Thoracic aorta (tissue), 2 donors: ENCODE results near the gene EIF3I. TPM values are rescaled to one million over a fixed set of nuclear protein-coding genes. Genes with fewer than 3 reads are reported as not detected.
"Not testable (repeated sequence)": the region's sequence is repeated elsewhere in the genome, so short reads cannot be mapped to it uniquely, and the experiment has no call there.

Experiments
- ATAC-seq: fragments of 150-250 bp; one replicate; pipeline ENCODE4 v1.8.0; 2017; ENCODE audit warnings: low read depth; ENCODE audit not compliant: insufficient number of reproducible peaks, low FRiP score
- DNase-seq: peaks from one replicate; pipeline ENCODE4 v3.0.0-alpha.2; 2020; ENCODE audit warnings: low spot score
- H3K27ac ChIP-seq, 2 donors: fragments of 200-600 bp; sonication (generic); 1 replicate in 1 of 2; 2 replicates in 1 of 2; pipeline ENCODE4 v1.5.1; 2016; ENCODE audit warnings: mild to moderate bottlenecking in 2 of 2, moderate library complexity in 2 of 2
- H3K27me3 ChIP-seq: fragments of 200-600 bp; sonication (generic); replicated peaks from 2 replicates; pipeline ENCODE4 v1.6.0; 2016; ENCODE audit warnings: mild to moderate bottlenecking; ENCODE audit not compliant: insufficient read depth
- H3K36me3 ChIP-seq: fragments of 200-600 bp; sonication (generic); one replicate; pipeline ENCODE4 v1.5.1; 2016
- H3K4me1 ChIP-seq, 2 donors: fragments of 200-600 bp; sonication (generic); 1 replicate in 1 of 2; 2 replicates in 1 of 2; pipeline versions ENCODE4 v1.5.1 to v1.6.0; 2016; ENCODE audit warnings: low read depth in 2 of 2, mild to moderate bottlenecking in 1 of 2; ENCODE audit not compliant: control insufficient read depth in 1 of 2
- H3K4me3 ChIP-seq: fragments of 200-600 bp; sonication (generic); 2 replicates; pipeline ENCODE4 v1.5.1; 2016; ENCODE audit warnings: mild to moderate bottlenecking
- H3K9me3 ChIP-seq: fragments of 200-600 bp; sonication (generic); 2 replicates; pipeline ENCODE4 v1.5.1; 2016
- total RNA-seq, 2 donors: library from RNA; depleted of rRNA; stranded (reverse); fragments of >200 nt; gene quantifications; one replicate each; pipeline versions ENCODE4 v1.1.0 to v1.2.3, GENCODE V29; 2016
- TF ChIP-seq, protein P1 (sequence below): fragments of 200-600 bp; sonication (generic); IDR thresholded peaks from one replicate; pipeline ENCODE4 v1.5.1; 2019; ENCODE audit warnings: antibody characterized with exemption

The EIF3I gene
- total RNA-seq, 2 donors from 2014 or later, result 105 to 114 TPM

DNA sequence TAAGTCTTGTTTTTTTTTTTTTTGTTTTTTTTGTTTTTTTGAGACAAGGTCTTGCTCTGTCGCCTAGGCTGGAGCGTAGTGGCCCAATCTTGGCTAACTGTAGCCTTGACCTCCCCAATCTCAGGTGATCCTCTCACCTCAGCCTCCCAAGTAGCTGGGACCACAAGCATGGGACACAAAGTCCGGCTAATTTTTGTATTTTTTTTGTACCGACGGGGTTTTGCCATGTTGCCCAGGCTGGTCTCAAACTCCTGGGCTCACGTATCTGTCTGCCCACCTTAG lies 35.0 kb downstream of the EIF3I start:
- ATAC-seq (no peak), DNase-seq (no peak)
- Histone ChIP-seq H3K36me3 (no peaks in the 10 kb centered on the region), H3K27me3 (no peaks in the 10 kb centered on the region), H3K9me3 (no peaks in the 10 kb centered on the region), H3K4me3 (no peak overlapping the region), H3K4me1 (no peaks in the 10 kb centered on the region), H3K27ac (no peak overlapping the region)
- TF ChIP-seq, protein P1, sequence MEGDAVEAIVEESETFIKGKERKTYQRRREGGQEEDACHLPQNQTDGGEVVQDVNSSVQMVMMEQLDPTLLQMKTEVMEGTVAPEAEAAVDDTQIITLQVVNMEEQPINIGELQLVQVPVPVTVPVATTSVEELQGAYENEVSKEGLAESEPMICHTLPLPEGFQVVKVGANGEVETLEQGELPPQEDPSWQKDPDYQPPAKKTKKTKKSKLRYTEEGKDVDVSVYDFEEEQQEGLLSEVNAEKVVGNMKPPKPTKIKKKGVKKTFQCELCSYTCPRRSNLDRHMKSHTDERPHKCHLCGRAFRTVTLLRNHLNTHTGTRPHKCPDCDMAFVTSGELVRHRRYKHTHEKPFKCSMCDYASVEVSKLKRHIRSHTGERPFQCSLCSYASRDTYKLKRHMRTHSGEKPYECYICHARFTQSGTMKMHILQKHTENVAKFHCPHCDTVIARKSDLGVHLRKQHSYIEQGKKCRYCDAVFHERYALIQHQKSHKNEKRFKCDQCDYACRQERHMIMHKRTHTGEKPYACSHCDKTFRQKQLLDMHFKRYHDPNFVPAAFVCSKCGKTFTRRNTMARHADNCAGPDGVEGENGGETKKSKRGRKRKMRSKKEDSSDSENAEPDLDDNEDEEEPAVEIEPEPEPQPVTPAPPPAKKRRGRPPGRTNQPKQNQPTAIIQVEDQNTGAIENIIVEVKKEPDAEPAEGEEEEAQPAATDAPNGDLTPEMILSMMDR, result no peak

DNA sequence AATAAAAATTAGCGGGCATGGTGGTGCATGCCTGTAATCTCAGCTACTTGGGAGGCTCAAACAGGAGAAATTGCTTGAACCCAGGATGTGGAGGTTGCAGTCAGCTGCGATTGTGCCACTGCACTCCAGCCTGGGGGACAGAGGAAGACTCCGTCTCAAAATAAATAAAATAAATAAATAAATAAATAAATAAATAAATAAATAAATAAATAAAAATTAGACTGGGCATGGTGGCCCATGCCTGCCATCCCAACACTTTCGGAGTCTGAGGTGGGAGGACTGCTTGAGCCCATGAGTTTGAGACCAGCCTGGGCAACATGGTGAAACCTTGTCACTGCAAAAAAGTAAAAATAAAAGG lies 41.0 kb downstream of the EIF3I start:
- not testable (repeated sequence) for H3K4me3 ChIP-seq, H3K9me3 ChIP-seq, H3K36me3 ChIP-seq, H3K27ac ChIP-seq, ATAC-seq, DNase-seq, H3K4me1 ChIP-seq, H3K27me3 ChIP-seq

DNA sequence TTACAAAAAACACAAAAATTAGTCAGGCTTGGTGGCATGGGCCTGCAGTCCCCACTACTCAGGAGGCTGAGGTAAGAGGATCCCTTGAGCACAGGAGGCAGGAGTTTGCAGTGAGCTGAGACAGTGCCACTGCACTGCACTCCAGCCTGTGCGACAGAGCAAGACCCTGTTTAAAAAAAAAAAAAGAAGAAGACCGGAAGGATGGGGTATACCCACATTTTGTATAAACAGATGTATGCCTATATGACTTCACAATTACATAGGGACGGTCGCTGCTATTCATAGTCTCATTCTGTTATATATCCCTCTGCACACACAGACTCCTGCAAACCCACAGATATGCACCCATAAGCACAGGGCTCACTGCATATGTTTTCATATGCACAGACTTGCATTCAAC lies 41.5 kb downstream of the EIF3I start:
- Histone ChIP-seq H3K36me3 (no peaks in the 10 kb centered on the region), H3K4me1 (peaks cover 0 to 5% of the 10 kb centered on the region in 2 donors), H3K27me3 (no peaks in the 10 kb centered on the region), H3K9me3 (no peaks in the 10 kb centered on the region), H3K4me3 (no peak overlapping the region), H3K27ac (no peak overlapping the region)
- DNase-seq, result no peak
- TF ChIP-seq, protein P1, result no peak
- no peak for ATAC-seq

DNA sequence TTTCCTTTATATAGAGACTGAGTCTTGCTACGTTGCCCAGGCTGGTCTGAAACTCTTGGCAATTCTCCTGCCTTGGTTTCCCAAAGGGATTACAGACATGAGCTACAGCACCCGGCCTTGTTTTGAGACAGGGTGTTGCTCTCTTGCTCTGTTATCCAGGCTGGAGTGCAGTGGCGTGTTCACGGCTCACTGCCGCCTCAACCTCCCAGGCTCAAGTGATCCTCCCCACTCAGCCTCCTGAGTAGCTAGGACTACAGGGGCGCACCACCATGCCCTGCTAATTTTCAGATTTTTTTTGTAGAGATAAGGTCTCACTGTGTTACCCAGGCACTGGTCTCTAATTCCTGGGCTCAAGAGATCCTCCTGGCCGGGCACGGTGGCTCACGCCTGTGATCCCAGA lies 43.6 kb downstream of the EIF3I start:
- no peak overlapping the region for H3K27ac ChIP-seq
- no peaks in the 10 kb centered on the region for H3K9me3 ChIP-seq
- ATAC-seq (no peak), DNase-seq (no peak)
- peaks cover 0 to 5% of the 10 kb centered on the region in 2 donors for H3K4me1 ChIP-seq
- H3K36me3 ChIP-seq, result no peaks in the 10 kb centered on the region
- no peak overlapping the region for H3K4me3 ChIP-seq
- no peaks in the 10 kb centered on the region for H3K27me3 ChIP-seq
- TF ChIP-seq, protein P1, result no peak

DNA sequence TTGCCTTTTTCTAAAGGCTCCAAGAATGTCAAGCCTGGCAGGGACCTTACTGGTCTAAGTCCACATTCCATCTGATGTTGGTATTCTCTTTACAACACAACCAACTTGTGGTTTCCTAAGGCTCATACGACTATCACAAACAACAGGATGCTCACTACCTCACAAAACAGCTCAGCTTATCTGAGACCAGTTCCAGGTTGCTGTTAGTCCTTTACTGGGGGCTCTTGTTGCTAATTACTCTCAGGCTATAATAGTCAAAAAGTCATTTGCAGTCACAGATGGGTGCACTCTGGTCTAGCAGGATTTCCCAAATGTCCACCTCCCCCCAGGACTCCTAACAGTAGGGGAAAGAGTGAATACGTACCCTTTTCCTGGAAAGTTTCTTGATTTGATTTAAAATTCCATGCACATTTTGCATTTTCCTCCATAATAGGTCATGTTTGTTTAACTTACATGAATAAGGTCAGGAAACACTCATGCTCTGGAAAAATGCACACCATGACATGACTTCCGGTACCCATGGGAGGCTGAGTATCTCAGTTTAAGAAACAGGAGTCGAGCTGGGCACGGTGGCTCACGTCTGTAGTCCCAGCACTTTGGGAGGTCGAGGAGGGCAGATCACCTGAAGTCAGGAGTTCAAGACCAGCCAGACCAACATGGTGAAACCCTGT lies 44.8 kb downstream of the EIF3I start:
- Histone ChIP-seq H3K9me3 (no peaks in the 10 kb centered on the region), H3K4me1 (peaks cover 0 to 5% of the 10 kb centered on the region in 2 donors), H3K27ac (no peak overlapping the region), H3K36me3 (no peaks in the 10 kb centered on the region), H3K27me3 (no peaks in the 10 kb centered on the region), H3K4me3 (no peak overlapping the region)
- DNase-seq (no peak), ATAC-seq (no peak)
- TF ChIP-seq, protein P1, result no peak

DNA sequence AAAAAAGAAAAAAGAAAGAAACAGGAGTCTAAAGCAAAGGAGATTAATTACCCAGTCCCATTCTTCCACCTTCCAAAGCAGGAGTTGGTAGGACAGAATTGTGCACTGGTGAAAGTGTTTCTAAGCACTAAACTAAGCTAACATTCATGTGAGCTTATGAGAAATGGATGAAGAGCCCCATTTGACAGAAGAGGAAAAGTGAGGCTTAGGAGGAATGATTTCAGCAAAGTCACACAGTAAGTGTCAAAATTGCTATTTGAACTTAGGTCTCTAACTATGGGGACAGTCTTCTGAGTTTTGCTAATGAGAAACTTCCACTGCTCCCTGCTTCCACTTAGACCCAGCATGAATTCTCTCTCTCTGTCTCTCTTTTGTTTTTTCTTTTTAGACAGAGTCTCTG lies 47.5 kb downstream of the EIF3I start:
- H3K4me3 ChIP-seq, result no peak overlapping the region
- no peak overlapping the region for H3K27ac ChIP-seq
- TF ChIP-seq, protein P1, result no peak
- ATAC-seq (no peak), DNase-seq (no peak)
- H3K9me3 ChIP-seq, result no peaks in the 10 kb centered on the region
- no peaks in the 10 kb centered on the region for H3K27me3 ChIP-seq
- peaks cover 0 to 5% of the 10 kb centered on the region in 2 donors for H3K4me1 ChIP-seq
- no peaks in the 10 kb centered on the region for H3K36me3 ChIP-seq
